ENCODE results near the gene NDUFB10.

NDUFB10 gene

GRCh38 chr16:1973461-1974156, 14.3 kb downstream of the NDUFB10 start:
- no peak for DNase-seq

DNA sequence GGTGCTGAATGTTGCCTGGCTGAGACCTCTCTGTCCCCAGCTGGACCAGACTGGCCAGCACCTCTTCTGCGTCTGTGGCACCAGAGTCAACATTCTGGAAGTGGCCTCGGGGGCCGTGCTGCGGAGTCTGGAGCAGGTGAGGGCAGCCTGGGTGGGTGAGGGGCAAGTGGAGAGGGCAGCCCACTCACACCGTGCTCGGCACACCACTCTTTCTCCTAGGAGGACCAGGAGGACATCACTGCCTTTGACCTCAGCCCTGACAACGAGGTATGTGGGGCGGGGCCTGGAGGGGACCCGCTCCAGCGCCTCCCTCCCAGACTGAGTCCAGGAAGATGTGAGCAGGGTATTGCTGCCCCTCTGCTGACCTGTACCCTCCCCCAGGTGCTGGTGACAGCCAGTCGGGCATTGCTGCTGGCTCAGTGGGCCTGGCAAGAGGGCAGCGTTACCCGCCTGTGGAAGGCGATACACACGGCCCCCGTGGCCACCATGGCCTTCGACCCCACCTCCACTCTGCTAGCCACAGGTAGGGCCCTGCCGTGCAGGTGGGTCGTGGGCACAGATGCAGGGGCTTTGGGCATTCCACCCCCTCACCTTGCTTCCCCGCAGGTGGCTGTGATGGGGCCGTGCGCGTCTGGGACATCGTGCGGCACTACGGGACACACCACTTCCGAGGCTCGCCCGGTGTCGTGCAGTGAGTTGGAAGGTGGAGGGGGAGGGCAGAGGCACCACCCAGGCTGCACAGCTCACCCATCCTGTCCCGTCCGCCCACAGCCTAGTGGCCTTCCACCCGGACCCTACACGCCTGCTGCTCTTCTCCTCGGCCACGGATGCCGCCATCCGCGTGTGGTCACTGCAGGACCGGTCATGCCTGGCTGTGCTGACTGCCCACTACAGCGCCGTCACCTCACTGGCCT, 15.1 kb downstream of the NDUFB10 start:
- no peak for DNase-seq

DNA sequence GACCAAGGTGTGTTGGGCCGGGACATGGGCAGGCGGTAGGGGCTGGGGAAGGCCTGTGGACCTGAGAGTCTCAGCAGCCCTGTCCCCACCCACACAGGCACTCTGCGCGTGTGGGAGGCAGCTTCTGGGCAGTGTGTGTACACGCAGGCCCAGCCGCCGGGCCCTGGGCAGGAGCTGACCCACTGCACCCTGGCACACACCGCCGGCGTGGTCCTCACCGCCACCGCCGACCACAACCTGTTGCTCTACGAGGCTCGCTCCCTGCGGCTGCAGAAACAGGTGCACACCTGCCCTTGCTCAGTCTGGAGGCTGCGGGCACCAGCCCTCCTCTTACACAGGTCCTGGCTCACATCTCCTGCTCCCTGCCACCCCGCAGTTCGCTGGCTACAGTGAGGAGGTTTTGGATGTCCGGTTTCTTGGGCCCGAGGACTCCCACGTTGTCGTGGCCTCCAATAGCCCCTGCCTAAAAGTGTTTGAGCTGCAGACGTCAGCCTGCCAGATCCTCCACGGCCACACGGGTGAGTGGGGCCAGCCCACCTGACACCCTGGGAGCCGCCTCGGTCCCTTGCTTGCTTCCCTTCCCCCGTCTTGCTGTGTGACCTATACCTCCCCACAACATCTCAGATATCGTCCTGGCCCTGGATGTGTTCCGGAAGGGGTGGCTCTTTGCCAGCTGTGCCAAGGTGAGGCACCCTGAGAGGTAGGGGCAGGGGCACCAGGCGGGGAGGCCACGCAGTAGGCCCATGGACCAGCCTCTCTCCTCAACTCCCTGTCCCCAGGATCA, 16.3 kb downstream of the NDUFB10 start:
- no peak for DNase-seq

DNA sequence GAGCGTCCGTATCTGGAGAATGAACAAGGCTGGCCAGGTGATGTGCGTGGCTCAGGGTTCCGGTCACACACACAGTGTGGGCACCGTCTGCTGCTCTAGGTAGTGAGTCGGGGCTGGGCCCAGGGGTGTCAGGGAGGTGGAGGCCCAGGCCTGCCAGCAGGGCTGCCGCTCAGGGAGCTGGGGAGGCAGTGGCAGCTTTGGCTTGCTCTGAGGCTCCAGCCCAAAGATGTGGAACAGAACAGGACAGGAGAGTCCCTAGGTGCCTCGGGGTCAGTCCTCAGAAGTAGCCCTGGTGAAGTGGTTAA, 16.8 kb downstream of the NDUFB10 start:
- no peak for DNase-seq

GRCh38 chr16:1976951-1977874, 17.9 kb downstream of the NDUFB10 start:
- no peak for DNase-seq

DNA sequence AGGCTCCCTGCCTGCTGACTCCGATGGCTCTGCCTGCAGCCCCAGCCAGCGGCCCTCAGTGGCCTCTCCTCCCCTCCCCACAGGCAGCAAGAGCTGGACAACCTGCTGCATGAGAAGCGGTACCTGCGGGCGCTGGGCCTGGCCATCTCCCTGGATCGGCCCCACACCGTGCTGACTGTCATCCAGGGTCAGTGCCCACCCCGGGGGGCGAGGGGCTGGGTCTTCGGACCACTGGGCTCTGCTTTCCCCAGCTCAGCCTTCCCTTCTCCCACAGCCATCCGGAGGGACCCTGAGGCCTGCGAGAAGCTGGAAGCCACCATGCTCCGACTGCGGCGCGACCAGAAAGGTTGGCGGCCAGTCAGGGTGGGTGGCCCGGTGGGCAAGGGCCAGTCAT, 18.5 kb downstream of the NDUFB10 start:
- no peak for DNase-seq

DNA sequence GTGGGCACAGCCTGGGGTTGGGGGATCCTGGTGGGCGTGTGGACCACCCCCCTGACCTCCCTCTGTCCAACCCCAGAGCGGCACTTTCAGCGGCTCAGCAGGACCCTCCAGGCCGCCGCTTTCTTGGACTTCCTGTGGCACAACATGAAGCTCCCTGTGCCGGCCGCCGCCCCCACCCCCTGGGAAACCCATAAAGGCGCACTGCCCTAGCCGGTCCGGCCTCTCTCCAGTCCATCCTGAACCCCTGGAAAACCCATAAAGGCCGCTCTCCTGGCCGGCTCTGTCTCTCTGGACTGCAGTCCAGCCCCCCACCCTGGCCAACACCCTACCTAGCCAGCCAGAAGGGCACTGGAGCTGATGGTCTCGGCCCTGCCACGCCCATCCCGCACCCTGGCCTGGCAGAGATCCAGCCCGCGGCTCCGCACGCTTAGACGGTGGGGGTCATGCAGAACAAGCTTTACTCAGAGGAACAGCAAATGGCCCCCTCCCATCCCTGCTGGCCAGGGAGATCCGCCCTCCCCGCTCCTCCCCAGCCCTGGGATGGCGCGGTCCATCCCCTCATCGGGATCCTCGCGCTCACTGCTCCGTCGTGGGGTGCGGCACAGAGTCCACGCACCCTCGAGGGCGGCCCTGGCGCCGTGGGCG, 19.3 kb downstream of the NDUFB10 start:
- DNase-seq: no peak

GRCh38 chr16:1979271-1980029, 20.1 kb downstream of the NDUFB10 start:
- no peak for DNase-seq

DNA sequence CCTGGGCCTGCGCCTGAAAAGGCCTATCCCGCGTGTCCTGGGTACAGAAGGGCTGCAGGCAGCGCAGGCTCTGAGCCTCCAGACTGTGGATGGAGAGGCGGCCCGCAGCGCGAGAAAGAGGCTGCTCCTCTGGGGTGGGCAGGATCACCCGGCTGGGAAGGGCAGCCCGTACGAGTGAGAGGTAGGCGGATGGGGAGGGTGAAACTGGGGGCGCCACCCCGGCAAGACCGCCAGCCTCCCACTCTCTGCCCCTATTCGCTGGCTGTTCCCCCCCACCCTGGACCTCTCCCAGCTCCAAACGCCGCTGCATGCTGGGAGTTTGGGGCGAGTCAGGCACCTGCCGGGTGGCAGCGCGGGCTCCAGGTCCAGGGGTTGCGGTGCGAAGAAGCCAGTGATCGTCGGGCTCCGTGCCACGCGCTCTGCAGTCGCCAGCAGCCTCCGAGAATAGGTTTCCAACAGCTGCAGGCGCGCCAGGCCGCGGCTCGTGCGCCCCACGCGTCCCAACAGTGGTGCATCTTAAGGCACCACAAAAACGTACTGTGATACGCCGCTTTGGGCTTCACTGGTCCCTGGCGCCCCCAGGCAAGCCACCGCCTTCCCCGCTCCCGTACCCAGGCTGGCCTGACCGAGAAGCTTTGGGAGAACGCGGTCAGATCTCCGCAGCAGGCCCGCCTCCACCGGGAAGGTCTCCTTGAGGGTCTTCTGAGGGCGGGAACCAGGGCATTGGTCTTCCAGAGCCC, 20.9 kb downstream of the NDUFB10 start:
- DNase-seq: no peak

DNA sequence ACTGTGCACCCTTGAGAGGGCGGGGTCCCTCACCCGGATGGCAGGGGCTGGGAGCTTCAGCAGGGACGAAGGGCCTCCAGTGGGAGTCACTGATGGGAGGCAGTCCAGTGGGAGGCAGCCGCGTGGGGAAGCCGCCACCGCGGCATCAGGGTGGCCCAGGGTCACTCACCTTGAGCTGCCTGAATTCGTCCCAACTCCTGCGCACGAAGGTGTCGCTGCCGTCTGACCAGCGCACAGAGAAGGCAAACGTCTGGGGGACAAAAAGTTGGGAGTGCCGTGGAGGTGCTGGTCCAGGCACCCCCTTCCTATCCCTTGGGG, 21.4 kb downstream of the NDUFB10 start:
- DNase-seq: no peak

DNA sequence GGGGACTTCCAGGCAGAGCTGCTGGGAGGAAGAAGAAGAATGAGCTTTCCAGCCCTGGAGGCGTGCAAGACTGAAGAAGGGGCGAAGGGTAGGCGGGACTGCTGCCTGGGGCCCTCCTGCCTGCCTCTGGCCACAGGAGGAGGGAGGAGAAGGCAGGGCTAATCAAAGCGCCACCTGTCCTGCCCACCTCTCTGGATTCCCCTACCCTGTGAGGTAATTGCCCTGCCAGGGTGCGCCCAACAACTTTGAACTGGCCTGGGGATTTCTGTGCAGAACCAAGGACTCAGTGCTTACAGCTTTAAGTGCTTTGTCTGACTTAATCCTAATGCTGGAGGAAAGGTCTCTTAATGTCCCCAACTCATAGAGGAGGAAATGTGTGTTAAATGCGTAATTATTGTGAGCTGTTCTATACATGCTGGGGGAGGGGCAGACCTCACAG, 22.1 kb downstream of the NDUFB10 start, which contains the start of gene NOXO1:
NOXO1 (minus strand) TSS at position 72 of the 439 bp plus-strand sequence. CDS start 290 bp downstream, outside the sequence.
- no peak for DNase-seq

DNA sequence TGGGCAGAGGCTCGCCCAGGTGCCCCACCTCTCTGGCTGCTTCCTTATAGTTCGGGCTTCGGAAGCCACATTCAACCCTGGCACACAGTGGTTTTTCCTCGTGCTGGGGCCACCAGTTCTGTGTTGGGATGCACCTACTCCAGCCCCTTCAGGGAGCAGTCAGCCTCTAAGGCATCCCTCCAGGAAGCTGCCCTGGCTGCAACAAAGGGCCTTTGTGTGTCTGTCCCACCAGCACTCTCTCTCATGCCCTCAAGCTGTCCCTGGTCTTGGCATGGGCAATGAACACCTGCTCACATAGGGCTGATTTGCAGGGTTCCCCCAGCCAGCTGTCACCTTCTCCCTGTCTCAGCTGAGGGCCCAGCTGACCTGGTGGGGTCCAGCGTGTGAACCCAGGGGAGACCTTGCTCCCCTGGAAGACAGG, 22.7 kb downstream of the NDUFB10 start:
- no peak for DNase-seq

GRCh38 chr16:1982991-1983543, 23.7 kb downstream of the NDUFB10 start:
- no peak for DNase-seq

DNA sequence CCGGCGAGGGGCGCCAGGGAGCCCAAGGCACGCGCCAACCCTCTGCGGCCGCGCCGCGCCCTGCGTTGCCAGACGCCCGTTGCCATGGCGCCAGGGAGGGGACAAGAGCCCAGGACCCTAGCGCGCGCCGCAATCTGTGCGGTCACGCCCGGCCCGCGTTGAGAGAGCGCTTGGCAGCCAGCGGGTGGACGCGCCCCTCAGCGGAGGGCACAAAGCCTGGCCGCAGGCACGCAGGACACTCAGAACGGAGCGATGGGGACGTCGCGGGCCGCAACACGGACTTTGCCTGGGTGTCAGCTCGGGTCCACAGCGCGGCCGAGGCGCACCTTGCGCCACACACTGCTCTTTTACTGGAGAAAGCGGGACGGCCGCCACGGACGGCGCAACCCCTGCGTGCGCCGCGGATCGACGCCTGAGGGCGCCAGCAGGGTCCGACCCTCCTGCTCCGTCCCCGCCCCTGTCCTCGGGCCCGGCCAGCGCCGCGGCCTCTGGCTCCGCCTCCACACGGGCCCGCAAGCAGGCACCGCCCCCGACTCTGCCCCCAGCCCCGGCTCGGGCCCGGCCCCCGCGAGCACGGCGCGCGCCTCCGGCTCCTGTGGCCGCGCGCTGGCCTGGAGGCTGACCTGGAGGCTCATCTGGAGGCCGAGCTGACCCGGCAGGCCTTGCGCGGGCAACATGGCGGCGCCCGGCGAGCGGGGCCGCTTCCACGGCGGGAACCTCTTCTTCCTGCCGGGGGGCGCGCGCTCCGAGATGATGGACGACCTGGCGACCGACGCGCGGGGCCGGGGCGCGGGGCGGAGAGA, 24.4 kb downstream of the NDUFB10 start, which contains the start of gene GFER:
GFER (plus strand) TSS at position 650 of the 803 bp plus-strand sequence; CDS start at position 676, 26 bp downstream.
- DNase-seq: peak; percentile 42

GRCh38 chr16:1984347-1985225, 25.2 kb downstream of the NDUFB10 start:
- no peak for DNase-seq

DNA sequence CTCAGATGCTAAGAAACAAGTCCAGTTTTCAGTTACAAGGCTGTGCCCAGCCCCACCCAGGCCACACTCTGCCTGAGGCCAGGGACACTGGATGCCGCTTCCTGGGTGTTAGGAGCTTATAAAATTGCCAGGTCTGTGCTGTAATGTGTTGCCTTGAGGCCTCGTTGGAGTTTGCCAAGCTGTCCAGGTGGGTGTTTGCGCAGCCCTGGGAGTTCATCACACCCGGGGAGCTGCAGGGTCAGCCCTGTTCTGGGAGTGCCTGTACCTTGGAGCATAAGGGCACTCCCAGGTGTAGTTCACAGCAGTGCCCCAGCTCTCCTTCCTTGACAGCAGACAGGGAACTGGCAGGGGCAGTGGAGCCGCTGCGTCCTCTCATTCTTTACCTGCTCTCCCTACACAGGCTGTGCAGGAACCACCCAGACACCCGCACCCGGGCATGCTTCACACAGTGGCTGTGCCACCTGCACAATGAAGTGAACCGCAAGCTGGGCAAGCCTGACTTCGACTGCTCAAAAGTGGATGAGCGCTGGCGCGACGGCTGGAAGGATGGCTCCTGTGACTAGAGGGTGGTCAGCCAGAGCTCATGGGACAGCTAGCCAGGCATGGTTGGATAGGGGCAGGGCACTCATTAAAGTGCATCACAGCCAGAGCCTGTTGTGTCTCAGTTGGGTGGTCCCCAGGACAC, 26.3 kb downstream of the NDUFB10 start:
- DNase-seq: no peak

DNA sequence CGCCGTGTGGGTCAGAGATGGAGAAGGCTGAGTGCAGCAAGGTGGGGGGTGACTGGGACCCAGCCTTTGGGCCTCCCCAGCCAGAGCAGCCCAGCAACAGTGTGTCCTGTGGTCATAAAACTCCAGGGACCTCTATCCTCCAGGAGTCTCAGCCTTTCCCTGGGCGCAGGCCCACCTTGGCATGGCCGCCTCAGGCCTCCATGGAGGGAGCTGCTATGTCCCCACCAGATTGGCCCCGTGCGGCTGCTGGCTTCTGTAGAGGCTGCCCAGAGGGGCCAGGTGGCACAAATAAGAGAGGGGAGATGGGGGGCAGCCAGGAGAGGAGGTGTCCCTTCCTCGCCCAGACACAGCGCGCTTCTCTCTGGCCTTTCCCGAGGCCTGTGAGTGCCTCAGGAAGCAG, 27.9 kb downstream of the NDUFB10 start:
- DNase-seq: no peak

Measured in NCI-H2029 treated with DMSO at 0.1 percent for 48 hours (cell line).